ENCODE measurements around the gene PGAP2. TPM values are rescaled to one million over a fixed set of nuclear protein-coding genes. Genes with fewer than 3 reads are reported as not detected.
"Not testable (repeated sequence)": the region's sequence is repeated elsewhere in the genome, so short reads cannot be mapped to it uniquely, and the experiment has no call there.

PGAP2 gene
- total and polyA plus RNA-seq, 2 of the 4 experiments (the other 2 are of a cell fraction) = 10.6 to 31.3 TPM

- H4K91ac ChIP-seq (ENCODE audit: insufficient read depth, low read depth, low read length) = no peak overlapping the region
- H3K9me1 ChIP-seq (ENCODE audit: insufficient read depth, low read length) = no peaks in the 10 kb centered on the region
- no peak for DNase-seq
- H3K4ac ChIP-seq (ENCODE audit: low read depth, low read length) = no peak overlapping the region
- no peak for ATAC-seq (ENCODE audit: low read depth)
- no peaks in the 10 kb centered on the region for H3K9me3 ChIP-seq (ENCODE audit: control insufficient read depth, insufficient read depth, low read length)
- in situ Hi-C loops (cut with MboI; ENCODE audit: low sequenced_read_pairs) = no loop called here
- no peak overlapping the region for H2AK9ac ChIP-seq (replicated peaks; ENCODE audit: low read depth, low read length, poor library complexity)
- no TSS peak for BruUV-seq (replicated peaks)
- no peak overlapping the region for H3K18ac ChIP-seq (ENCODE audit: low read depth, low read length)
- no peak overlapping the region for H3K4me3 ChIP-seq (ENCODE audit: insufficient read depth, low read depth, low read length)
- no peak overlapping the region for H3K27ac ChIP-seq (ENCODE audit: insufficient read depth, low read length)
- H3K27me3 ChIP-seq (ENCODE audit: control insufficient read depth, insufficient read depth, low read length) = no peaks in the 10 kb centered on the region
- CTCF ChIA-PET = no interaction called here
- peaks cover 57% of the 10 kb centered on the region for H3K36me3 ChIP-seq (ENCODE audit: control insufficient read depth, insufficient read depth, low read length)
- no peak overlapping the region for H2AFZ ChIP-seq (replicated peaks; ENCODE audit: low read length, poor library complexity)
- POLR2A ChIA-PET (ENCODE audit: unreplicated experiment) = no interaction called here
- no peak overlapping the region for H2BK20ac ChIP-seq (ENCODE audit: low read depth, low read length)
- H4K5ac ChIP-seq (ENCODE audit: low read depth, low read length) = no peak overlapping the region
- H3K4me1 ChIP-seq (ENCODE audit: control insufficient read depth, insufficient read depth, low read length) = no peaks in the 10 kb centered on the region
- H4K20me1 ChIP-seq (ENCODE audit: insufficient read depth, low read length) = no peaks in the 10 kb centered on the region
- no CpG with 5 or more reads among the region's 4 CpGs for WGBS, 2 experiments (ENCODE audit: extremely low coverage in 2 of 2, insufficient read length in 1 of 2)
- no peak overlapping the region for H3K14ac ChIP-seq (replicated peaks; ENCODE audit: low read depth, low read length)
- TF ChIP-seq RCOR1 (IDR thresholded peaks at IDR 0.05; ENCODE audit: insufficient replicate concordance, low read length) = no peak
- no peak for TF ChIP-seq CEBPB (IDR thresholded peaks at IDR 0.05; ENCODE audit: low read depth, low read length)
- TF ChIP-seq POLR2A (IDR thresholded peaks at IDR 0.05; ENCODE audit: low read depth, low read length) = no peak
- TF ChIP-seq FOS (IDR thresholded peaks at IDR 0.05; ENCODE audit: low read depth, low read length) = no peak
- no peak for TF ChIP-seq SMC3 (IDR thresholded peaks at IDR 0.05; ENCODE audit: low read depth, low read length)
- intact Hi-C loops (cut with micrococcal nuclease) = no loop called here
- no peak overlapping the region for H2BK120ac ChIP-seq (ENCODE audit: low read depth, low read length)
- no peak overlapping the region for H4K8ac ChIP-seq (ENCODE audit: low read depth in 2 of 2, low read length in 2 of 2)
- no peak overlapping the region for H3K9ac ChIP-seq (ENCODE audit: low read depth, low read length)
- dilution Hi-C loops (cut with HindIII; ENCODE audit: low sequenced_read_pairs, unreplicated experiment) = no loop called here
- H2BK5ac ChIP-seq (ENCODE audit: low read depth, low read length, poor library complexity, severe bottlenecking) = no peak overlapping the region
- H3K79me1 ChIP-seq (ENCODE audit: low read depth in 1 of 2, low read length in 2 of 2) = peaks cover 5 to 10% of the 10 kb centered on the region in 2 experiments; a peak in 3 of 4 replicates
- no peak overlapping the region for H2BK15ac ChIP-seq (ENCODE audit: low read depth, low read length)
- no peak overlapping the region for H2AK5ac ChIP-seq (ENCODE audit: low read depth, low read length)
- no peak overlapping the region for H3K56ac ChIP-seq (ENCODE audit: extremely low read depth, insufficient read depth, low read length)
- no peak overlapping the region for H3K23ac ChIP-seq (ENCODE audit: low read depth, low read length)
- no peak overlapping the region for H3K4me2 ChIP-seq (ENCODE audit: low read depth, low read length)
Observed at GRCh38 chr11:3764266-3764665, 44.1 kb upstream of the PGAP2 start.

DNA sequence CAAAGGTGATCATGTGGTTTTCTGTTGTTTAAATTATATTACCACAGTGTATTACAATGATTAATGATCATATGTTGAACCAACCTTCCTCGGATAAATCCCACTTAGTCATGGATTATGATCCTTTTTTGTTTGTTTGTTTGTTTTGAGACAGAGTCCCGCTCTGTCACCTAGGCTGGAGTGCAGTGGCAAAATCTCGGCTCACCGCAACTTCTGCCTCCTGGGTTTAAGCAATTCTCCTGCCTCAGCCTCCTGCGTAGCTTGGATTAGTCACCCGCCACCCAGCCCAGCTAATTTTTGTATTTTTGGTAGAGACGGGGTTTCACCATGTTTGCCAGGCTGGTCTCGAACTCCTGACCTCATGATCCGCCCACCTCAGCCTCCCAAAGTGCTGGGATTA, 41.5 kb upstream of the PGAP2 start:
- H3K9me3 ChIP-seq (ENCODE audit: control insufficient read depth, insufficient read depth, low read length); H3K4me1 ChIP-seq (ENCODE audit: control insufficient read depth, insufficient read depth, low read length); BruUV-seq (replicated peaks); H2BK5ac ChIP-seq (ENCODE audit: low read depth, low read length, poor library complexity, severe bottlenecking); H3K23ac ChIP-seq (ENCODE audit: low read depth, low read length); H3K27ac ChIP-seq (ENCODE audit: insufficient read depth, low read length); ATAC-seq (ENCODE audit: low read depth); H3K27me3 ChIP-seq (ENCODE audit: control insufficient read depth, insufficient read depth, low read length); H3K18ac ChIP-seq (ENCODE audit: low read depth, low read length); H3K4me3 ChIP-seq (ENCODE audit: insufficient read depth, low read depth, low read length); H3K56ac ChIP-seq (ENCODE audit: extremely low read depth, insufficient read depth, low read length); H3K9ac ChIP-seq (ENCODE audit: low read depth, low read length); H2BK15ac ChIP-seq (ENCODE audit: low read depth, low read length); H2AK9ac ChIP-seq (replicated peaks; ENCODE audit: low read depth, low read length, poor library complexity); intact Hi-C loops (cut with micrococcal nuclease); in situ Hi-C loops (cut with MboI; ENCODE audit: low sequenced_read_pairs); H2BK120ac ChIP-seq (ENCODE audit: low read depth, low read length); H4K8ac ChIP-seq (ENCODE audit: low read depth in 2 of 2, low read length in 2 of 2); CTCF ChIA-PET; H4K5ac ChIP-seq (ENCODE audit: low read depth, low read length); DNase-seq; H2BK20ac ChIP-seq (ENCODE audit: low read depth, low read length); H2AK5ac ChIP-seq (ENCODE audit: low read depth, low read length); dilution Hi-C loops (cut with HindIII; ENCODE audit: low sequenced_read_pairs, unreplicated experiment); H3K4me2 ChIP-seq (ENCODE audit: low read depth, low read length); H3K9me1 ChIP-seq (ENCODE audit: insufficient read depth, low read length); H3K4ac ChIP-seq (ENCODE audit: low read depth, low read length); H2AFZ ChIP-seq (replicated peaks; ENCODE audit: low read length, poor library complexity); POLR2A ChIA-PET (ENCODE audit: unreplicated experiment); H3K14ac ChIP-seq (replicated peaks; ENCODE audit: low read depth, low read length); H4K20me1 ChIP-seq (ENCODE audit: insufficient read depth, low read length); H4K91ac ChIP-seq (ENCODE audit: insufficient read depth, low read depth, low read length): not testable (repeated sequence)
- Histone ChIP-seq H3K36me3 (ENCODE audit: control insufficient read depth, insufficient read depth, low read length) (peaks cover 59% of the 10 kb centered on the region), H3K79me1 (ENCODE audit: low read depth in 1 of 2, low read length in 2 of 2) (peaks cover 11 to 15% of the 10 kb centered on the region in 2 experiments; a peak in 3 of 4 replicates)
- 75% methylated on average over 2 of the region's 9 CpGs; no CpG with 5 or more reads in 1 of the 2 experiments for WGBS, 2 experiments (ENCODE audit: extremely low coverage in 2 of 2, insufficient read length in 1 of 2)
